Activated naive CD4-positive, alpha-beta T cell (primary cell): ENCODE data around the gene EFNA2.

ENCODE experiments used
- DNase-seq, 4 experiments: peaks; one replicate each; lab custom pipeline; 2025; lab: John Stamatoyannopoulos, UW

The EFNA2 gene

DNA sequence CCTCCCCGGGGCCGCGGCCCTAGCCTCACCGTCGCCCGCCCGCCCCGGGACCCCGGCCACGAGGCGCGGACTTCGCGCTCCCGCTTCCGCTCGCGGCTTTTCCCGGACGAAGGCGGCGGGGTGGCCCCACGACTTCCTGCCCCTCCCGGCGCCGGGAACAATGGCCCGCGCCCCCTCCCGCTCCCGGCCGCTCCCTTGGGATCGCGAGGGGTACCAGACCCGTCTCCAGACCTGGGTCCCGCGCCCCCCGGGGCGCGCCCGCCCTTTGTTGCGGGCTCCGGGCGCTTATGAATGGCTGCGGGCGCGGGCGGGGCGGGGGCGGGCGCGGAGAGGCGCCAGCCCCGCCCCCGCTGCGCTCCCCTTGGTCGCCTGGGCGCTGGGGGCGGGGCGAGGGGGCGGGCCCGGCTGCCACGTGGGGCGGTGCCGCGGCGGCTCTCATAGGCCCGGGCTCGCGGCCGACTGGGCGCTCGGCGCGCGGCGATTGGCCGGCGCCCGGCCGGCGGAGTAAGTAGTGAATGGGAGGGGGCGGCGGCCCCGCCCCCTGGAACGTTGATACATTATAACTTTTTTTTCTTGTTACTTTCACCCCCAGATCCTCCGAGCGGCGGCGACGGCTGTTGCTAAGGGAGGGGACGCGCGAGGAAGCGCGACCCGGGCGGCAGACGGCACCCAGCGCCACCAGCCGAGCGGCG, 36.2 kb upstream of the EFNA2 start:
- DNase-seq: peak; percentile 79 to 98 (median 90)

GRCh38 chr19:1249990-1250436, 35.7 kb upstream of the EFNA2 start:
- no peak for DNase-seq

DNA sequence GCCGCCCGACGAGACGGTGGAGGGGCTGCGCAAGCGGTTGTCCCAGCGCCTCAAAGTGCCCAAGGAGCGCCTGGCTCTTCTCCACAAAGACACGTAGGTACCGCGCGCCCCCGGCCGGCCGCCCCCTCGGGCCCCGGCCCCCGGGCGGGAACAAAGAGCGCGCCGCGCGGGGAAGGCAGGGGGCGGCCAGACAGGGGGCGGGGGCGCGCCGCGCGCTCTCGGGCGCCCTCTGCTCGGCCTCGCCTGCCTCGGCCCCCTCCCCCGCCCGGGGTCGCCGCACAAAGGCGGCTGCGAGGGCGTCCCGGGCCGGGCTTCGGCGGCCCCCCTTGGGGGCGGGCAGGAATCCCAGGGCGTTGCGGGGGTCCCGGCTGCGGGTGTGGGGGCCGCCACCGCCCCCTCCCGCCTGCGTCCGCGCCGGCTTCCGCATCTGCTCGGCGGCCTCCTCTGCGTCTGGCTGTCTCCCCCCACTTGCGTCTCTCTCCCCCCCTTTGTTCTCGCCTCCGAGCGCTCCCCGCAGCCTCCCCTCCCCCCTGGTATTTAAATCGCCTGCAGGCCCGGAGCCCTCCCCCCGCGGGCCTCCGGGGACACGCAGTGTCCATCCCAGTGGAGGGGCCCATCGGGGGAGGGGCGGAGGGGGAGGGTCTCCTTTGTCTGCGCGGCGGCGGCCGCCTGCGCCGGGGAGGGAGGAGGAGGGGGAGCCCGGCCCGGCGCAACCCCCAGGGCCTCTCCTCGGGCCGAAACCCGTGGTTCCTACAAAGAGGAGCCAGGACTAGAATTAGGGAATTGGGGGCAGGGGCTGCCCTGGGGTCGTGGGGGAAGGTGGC, 35.0 kb upstream of the EFNA2 start:
- DNase-seq: peak in 2 of 4 experiments; percentile 40 to 64

DNA sequence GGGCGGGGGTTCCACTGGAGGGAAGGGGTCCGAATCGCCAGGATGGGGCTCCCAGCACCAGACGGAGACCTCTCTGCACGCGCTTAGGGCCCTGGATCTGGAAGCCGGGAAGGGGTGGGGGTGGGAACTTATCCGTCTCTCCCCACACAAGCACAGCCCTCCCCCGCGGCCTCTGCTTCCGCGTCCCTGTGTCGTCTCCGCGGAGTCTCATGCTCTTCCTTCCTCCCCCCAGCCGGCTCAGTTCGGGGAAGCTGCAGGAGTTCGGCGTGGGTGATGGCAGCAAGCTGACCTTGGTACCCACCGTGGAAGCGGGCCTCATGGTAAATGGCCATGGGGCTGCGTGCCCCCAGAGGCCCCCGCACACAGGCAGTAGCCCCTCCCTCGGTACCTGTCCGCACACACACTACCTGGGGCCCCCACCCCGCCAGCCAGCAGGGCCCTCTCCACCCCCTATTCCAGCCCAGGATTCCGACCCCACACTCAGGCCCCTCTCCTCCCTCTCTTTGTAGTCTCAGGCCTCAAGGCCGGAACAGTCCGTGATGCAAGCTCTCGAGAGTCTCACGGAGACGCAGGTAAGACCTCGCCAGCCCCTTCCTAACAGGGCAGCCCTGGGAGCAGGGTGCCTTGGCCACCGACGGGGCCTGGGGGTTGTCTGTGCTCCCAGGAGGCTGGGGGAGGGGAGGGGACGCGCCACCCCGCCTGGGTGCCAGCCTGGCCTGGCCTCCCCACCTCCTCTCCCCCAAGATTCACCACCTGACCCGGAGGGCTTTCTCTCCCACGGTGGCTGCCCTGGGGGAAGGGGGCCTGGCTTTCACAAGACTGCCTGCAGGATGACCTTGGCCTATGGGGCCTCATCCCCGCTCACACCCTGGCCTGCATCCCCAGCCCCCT, 34.1 kb upstream of the EFNA2 start:
- DNase-seq: peak in 3 of 4 experiments; percentile 43 to 58 (median 48)

GRCh38 chr19:1252221-1252820, 33.4 kb upstream of the EFNA2 start:
- DNase-seq: peak in 2 of 4 experiments; percentile 43 to 58

GRCh38 chr19:1252821-1253513, 32.7 kb upstream of the EFNA2 start:
- peak in 2 of 4 experiments; percentile 65 to 66 for DNase-seq

DNA sequence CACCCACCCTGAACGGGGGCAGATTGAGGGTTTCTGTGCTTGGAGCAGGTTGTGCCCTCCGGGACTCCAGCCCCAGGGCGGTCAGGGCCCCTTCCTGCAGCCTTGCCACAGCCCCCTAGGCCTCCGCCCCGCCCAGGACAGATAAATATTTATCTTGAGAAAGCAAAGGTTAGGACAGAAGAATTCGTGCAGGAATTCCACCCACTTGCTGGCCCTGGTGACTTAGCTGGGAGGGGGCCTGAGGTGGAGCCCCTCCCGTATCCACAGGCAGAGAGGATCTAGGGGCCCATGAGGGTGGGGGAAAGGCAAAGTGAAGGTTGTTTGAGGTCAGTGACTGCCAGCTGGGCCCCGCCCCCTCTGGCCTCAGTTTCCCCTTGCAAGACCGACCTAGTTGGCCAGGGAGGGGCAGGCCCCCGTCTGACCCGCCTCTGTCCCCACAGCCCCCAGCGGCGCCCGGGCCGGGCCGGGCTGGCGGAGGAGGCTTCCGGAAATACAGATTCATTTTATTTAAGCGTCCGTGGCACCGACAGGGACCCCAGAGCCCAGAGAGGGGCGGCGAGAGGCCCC, 32.1 kb upstream of the EFNA2 start:
- no peak for DNase-seq

- DNase-seq: no peak
These were observed 31.6 kb upstream of the EFNA2 start for GRCh38 chr19:1254081-1254527.

GRCh38 chr19:1254530-1255185, 31.0 kb upstream of the EFNA2 start:
- no peak for DNase-seq

DNA sequence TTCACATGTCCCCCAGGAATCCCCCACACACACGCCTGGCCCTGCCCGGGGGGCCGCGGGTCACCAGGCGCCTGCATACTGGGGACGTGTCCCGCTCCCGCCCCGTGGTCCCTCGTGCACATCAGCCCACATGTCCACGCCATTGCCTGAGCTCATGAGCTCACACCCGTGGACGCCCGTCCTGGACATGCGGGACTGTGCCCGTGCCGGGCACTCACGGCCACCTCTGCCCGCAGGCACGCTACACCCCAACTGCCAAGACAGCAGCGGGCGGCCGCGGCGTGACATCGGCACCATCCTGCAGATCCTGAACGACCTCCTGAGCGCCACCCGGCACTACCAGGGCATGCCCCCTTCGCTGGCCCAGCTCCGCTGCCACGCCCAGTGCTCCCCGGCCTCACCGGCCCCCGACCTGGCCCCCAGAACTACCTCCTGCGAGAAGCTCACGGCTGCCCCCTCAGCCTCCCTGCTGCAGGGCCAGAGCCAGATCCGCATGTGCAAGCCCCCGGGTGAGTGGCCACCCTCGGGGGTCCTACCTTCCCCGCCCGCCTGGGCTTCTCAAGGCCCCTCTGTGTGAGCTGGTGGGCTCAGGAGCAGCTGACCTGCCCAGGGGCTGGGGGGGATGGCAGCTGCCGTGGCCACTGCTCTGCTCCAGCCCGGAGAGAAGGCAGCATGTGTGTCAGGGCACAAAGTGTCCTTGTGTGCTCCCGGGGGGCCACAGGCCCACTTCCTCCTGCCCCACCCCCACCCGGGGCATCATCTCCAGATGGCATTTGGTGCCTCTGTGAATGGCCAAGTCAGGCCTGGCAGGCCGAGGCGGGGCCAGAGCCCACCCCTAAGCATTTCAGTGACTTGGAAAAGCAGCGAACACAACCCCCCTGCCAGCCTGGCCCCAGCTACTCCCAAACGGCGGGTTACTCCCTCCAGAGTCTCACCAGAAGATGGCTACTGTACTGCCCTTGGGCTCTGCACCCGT, 30.2 kb upstream of the EFNA2 start:
- DNase-seq: no peak

GRCh38 chr19:1256646-1257474, 28.8 kb upstream of the EFNA2 start:
- DNase-seq: no peak

DNA sequence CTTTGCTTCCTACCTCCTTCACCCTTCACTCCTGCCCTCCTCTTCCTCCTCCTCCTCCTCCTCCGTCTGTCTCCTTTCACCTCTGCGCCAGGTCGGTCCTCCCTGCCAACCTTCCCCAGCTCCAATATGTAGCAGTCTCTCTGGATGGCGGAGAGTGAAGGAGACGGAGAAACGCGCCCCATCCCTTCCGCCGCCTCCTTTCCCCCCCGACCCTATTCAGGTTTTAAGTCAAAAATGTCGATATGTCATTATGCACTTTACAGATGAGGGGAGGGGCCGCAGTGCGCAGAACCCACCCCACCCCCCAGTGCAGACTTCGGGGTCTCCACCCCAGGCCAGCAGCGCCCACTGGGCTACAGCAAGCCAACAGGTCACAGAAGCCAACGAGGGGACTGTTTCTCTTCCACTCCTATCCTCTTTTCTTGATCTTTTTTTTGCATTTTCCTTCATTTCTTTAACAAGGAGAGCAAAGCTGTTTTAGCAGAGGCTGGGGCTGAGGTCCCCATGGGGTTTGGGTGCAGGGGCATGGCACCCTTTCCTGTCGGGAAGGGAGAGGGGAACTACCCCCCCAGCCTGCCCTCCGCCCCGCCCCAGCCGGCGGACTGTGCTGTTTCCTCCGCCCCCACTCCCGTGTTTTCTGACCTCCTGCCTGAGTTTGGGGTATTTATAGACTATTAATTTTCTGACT, 28.1 kb upstream of the EFNA2 start:
- no peak for DNase-seq

GRCh38 chr19:1258163-1258492, 27.5 kb upstream of the EFNA2 start:
- no peak for DNase-seq

DNA sequence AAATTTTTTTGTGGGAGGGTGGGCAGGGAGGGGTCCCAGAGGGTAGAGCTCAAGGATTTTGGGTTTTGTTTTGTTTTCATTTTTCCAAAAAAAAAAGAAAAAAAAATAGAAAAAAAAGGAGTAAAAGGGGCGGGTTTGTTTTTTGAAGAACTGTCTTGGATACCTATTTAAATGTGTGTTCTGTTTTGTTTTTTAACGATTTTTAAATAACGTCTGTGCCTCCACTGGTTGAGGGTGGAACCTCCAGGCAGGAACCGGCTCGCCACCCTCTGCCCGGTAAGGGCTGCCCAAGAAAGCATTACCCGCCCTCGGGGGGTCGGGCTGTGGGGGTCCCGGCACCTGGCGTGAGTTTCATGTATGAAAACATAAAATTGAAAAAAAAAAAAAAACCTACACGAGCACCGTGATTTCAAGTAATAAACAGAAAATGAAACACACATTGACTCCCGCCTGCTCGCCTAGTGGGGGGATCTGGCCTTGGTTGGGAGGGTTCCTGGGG, 26.9 kb upstream of the EFNA2 start:
- no peak for DNase-seq

GRCh38 chr19:1259206-1259875, 26.3 kb upstream of the EFNA2 start:
- peak in 3 of 4 experiments; percentile 43 to 66 (median 50) for DNase-seq

- DNase-seq: peak in 2 of 4 experiments; percentile 36 to 49
These were observed 25.6 kb upstream of the EFNA2 start for GRCh38 chr19:1259876-1260748.
